HepG2 (cell line): ENCODE measurements around the gene SECISBP2L. TPM values are rescaled to one million over a fixed set of nuclear protein-coding genes. Genes with fewer than 3 reads are reported as not detected.

Experiments
- ATAC-seq: fragments of 200-7000 bp; cut with Tn5 transposase; 3 replicates; pipeline ENCODE4 v1.9.1; 2020; ENCODE audit warnings: mild to moderate bottlenecking, moderate library complexity
- BruUV-seq: library from RNA; stranded (reverse); fragments of 400-500 nt; replicated peaks from 2 replicates; lab custom pipeline; 2021; lab: Mats Ljungman, UMichigan
- CTCF ChIA-PET: fragments of 300-600 bp; formaldehyde crosslinking; extraction: SDS; loops from one replicate; lab custom pipeline; 2021; ENCODE audit warnings: low total read pairs, inconsistent platforms, low intra/inter-chr PET ratio; lab: Yijun Ruan, JAX
- POLR2A ChIA-PET: fragments of 350-600 bp; sonication (Branson Sonifier 250); formaldehyde crosslinking; loops from one replicate; lab custom pipeline; 2020; ENCODE audit warnings: antibody characterized with exemption, inconsistent platforms; lab: Yijun Ruan, JAX
- DNase-seq: peaks from one replicate; pipeline ENCODE4 v3.0.0-alpha.2; 2015; ENCODE audit warnings: low spot score
- FAIRE-seq: peaks from 3 replicates; lab custom pipeline; 2011; peaks lifted over from hg19 to GRCh38; lab: Jason Lieb, UNC
- H2AFZ ChIP-seq: one replicate; pipeline ENCODE4 v1.6.1; 2011; ENCODE audit warnings: low read length, inconsistent platforms
- H3K27ac ChIP-seq: fragments of 300-600 bp; 3 replicates; pipeline ENCODE4 v1.8.0; 2011; ENCODE audit warnings: mixed run types, mild to moderate bottlenecking, mixed read lengths, low read length, inconsistent platforms; ENCODE audit not compliant: insufficient read depth; ENCODE audit errors: extremely low read length
- H3K27me3 ChIP-seq, 2 experiments: fragments of 200-600 bp in 1 of 2; 2 replicates in 1 of 2; 3 replicates in 1 of 2; pipeline versions ENCODE4 v1.6.0 to v1.8.0; 2011; ENCODE audit warnings: low read length in 2 of 2, mild to moderate bottlenecking in 2 of 2, moderate library complexity in 2 of 2, inconsistent platforms in 1 of 2; ENCODE audit not compliant: insufficient read depth in 2 of 2, control insufficient read depth in 1 of 2
- H3K36me3 ChIP-seq, 2 experiments: fragments of 200-600 bp in 1 of 2; replicated peaks in 1 of 2; 2 replicates in 1 of 2; 3 replicates in 1 of 2; pipeline versions ENCODE4 v1.5.1 to v1.8.0; 2011; ENCODE audit warnings: low read length in 2 of 2, inconsistent platforms in 1 of 2; ENCODE audit not compliant: insufficient read depth in 2 of 2, control insufficient read depth in 1 of 2
- H3K4me1 ChIP-seq: 2 replicates; pipeline ENCODE4 v1.5.1; 2012; ENCODE audit warnings: low read length, inconsistent platforms; ENCODE audit not compliant: insufficient read depth
- H3K4me2 ChIP-seq: 2 replicates; pipeline ENCODE4 v1.6.0; 2011; ENCODE audit warnings: low read depth, low read length, inconsistent platforms
- H3K4me3 ChIP-seq, 3 experiments: fragments of 200-600 bp in 1 of 3; sonication (generic), shearing (Covaris generic) in 1 of 3; replicated peaks in 1 of 3; 2 replicates each; pipeline ENCODE4 v1.5.1; 2011 to 2016; ENCODE audit warnings: low read length in 3 of 3, inconsistent platforms in 2 of 3, low read depth in 2 of 3, mild to moderate bottlenecking in 2 of 3, control low read depth in 1 of 3, mixed read lengths in 1 of 3; ENCODE audit not compliant: insufficient read depth in 1 of 3
- H3K79me2 ChIP-seq: one replicate; pipeline ENCODE4 v1.6.1; 2011; ENCODE audit warnings: low read length, inconsistent platforms; ENCODE audit not compliant: insufficient read depth
- H3K9ac ChIP-seq: 2 replicates; pipeline ENCODE4 v1.6.0; 2011; ENCODE audit warnings: mild to moderate bottlenecking, low read depth, low read length, inconsistent platforms; ENCODE audit not compliant: insufficient read depth
- H3K9me3 ChIP-seq: 2 replicates; pipeline ENCODE4 v1.5.1; 2012; ENCODE audit warnings: mild to moderate bottlenecking, low read length
- H4K20me1 ChIP-seq: 2 replicates; pipeline ENCODE4 v1.6.0; 2011; ENCODE audit warnings: inconsistent platforms, mild to moderate bottlenecking, low read length, moderate library complexity; ENCODE audit not compliant: insufficient read depth
- CC2D1A ChIP-seq: sonication (generic); formaldehyde crosslinking; IDR thresholded peaks from 2 replicates; pipeline ENCODE4 v1.8.1; 2023; ENCODE audit warnings: mild to moderate bottlenecking, missing genetic modification reagents
- FOSL1 ChIP-seq: sonication (generic); formaldehyde crosslinking; IDR thresholded peaks from 2 replicates; pipeline ENCODE4 v1.9.0; 2021; ENCODE audit warnings: missing genetic modification reagents, borderline replicate concordance
- MATR3 ChIP-seq: sonication (generic); formaldehyde crosslinking; IDR thresholded peaks from 2 replicates; pipeline ENCODE4 v1.4.0; 2020; ENCODE audit warnings: missing genetic modification reagents
- SPEN ChIP-seq: sonication (generic); formaldehyde crosslinking; IDR thresholded peaks from 2 replicates; pipeline ENCODE4 v1.5.1; 2020; ENCODE audit warnings: low read depth, mild to moderate bottlenecking, missing genetic modification reagents
- THAP11 ChIP-seq: IDR thresholded peaks from 2 replicates; pipeline ENCODE4 v1.6.1; 2016; ENCODE audit warnings: missing biosample characterization, missing genetic modification reagents
- ZNF180 ChIP-seq: sonication (generic); formaldehyde crosslinking; IDR thresholded peaks from 2 replicates; pipeline ENCODE4 v1.4.0; 2020; ENCODE audit warnings: low read depth, missing genetic modification reagents, borderline replicate concordance
- ZNF558 ChIP-seq: sonication (generic); formaldehyde crosslinking; IDR thresholded peaks from 2 replicates; pipeline ENCODE4 v1.9.0; 2022; ENCODE audit warnings: mild to moderate bottlenecking, missing genetic modification reagents, borderline replicate concordance
- ZNF713 ChIP-seq: sonication (generic); formaldehyde crosslinking; IDR thresholded peaks from 2 replicates; pipeline ENCODE4 v1.4.0; 2020; ENCODE audit warnings: mild to moderate bottlenecking, missing genetic modification reagents
- ZNF841 ChIP-seq: sonication (generic); formaldehyde crosslinking; IDR thresholded peaks from 2 replicates; pipeline ENCODE4 v1.8.1; 2023; ENCODE audit warnings: missing genetic modification reagents, borderline replicate concordance
- WGBS: methylation state at CpG from one replicate; pipeline ENCODE4 v1.1.6; 2017; ENCODE audit warnings: low lambda C conversion rate; 5-methylcytosine and 5-hydroxymethylcytosine counted together
- in situ Hi-C: cut with HindIII; loops from 2 replicates; pipeline ENCODE4 v1.10.0; 2017; ENCODE audit warnings: low pct_unique_long_range_greater_than_20kb; ENCODE audit not compliant: extremely low pct_ligation_motif_present
- intact Hi-C: fragments of 100-400 bp; cut with micrococcal nuclease; formaldehyde crosslinking; loops from one replicate; pipeline ENCODE4 v1.10.0; 2022; ENCODE audit not compliant: unreplicated experiment
- polyA plus RNA-seq, 8 experiments: library from polyadenylated mRNA; depleted of rRNA in 3 of 8; stranded (reverse) in 7 of 8; unstranded in 1 of 8; fragments of >200 nt; fragmentation: Illumina TruSeq in 4 of 8; extraction: Trizol in 4 of 8; gene quantifications; 2 replicates each; pipeline versions ENCODE4 v1.2.1 to v1.2.3, GENCODE V29; 2011 to 2016; ENCODE audit warnings: low read depth in 4 of 8, missing spikeins in 1 of 8, mixed read lengths in 1 of 8; ENCODE audit not compliant: insufficient read depth in 1 of 8
- total RNA-seq, 5 experiments: library from RNA; depleted of rRNA; stranded (reverse); fragments of >200 nt; fragmentation: Illumina TruSeq; extraction: Trizol; gene quantifications; 2 replicates each; pipeline ENCODE4 v1.2.3, GENCODE V29; 2016; ENCODE audit warnings: low read depth in 1 of 5
- TF ChIP-seq, protein P1 (sequence below): sonication (generic); formaldehyde crosslinking; IDR thresholded peaks from 2 replicates; pipeline ENCODE4 v1.5.0; 2020; ENCODE audit warnings: mild to moderate bottlenecking, missing genetic modification reagents, borderline replicate concordance
- TF ChIP-seq, protein P2 (sequence below): sonication (generic); formaldehyde crosslinking; IDR thresholded peaks from 2 replicates; pipeline ENCODE4 v1.5.1; 2020; ENCODE audit warnings: missing genetic modification reagents, mild to moderate bottlenecking, borderline replicate concordance
- TF ChIP-seq, protein P3 (sequence below): sonication (generic); formaldehyde crosslinking; IDR thresholded peaks from 2 replicates; pipeline ENCODE4 v1.4.0; 2020; ENCODE audit warnings: missing genetic modification reagents
- TF ChIP-seq, protein P4 (sequence below): sonication (generic); formaldehyde crosslinking; IDR thresholded peaks from 2 replicates; pipeline ENCODE4 v1.8.1; 2023; ENCODE audit warnings: mild to moderate bottlenecking, missing genetic modification reagents
- TF ChIP-seq, protein P5 (sequence below): sonication (generic); formaldehyde crosslinking; IDR thresholded peaks from 2 replicates; pipeline ENCODE4; 2020; ENCODE audit warnings: missing genetic modification reagents, mild to moderate bottlenecking, borderline replicate concordance

Gene SECISBP2L
- total and polyA plus RNA-seq, 2 of the 13 experiments (the other 11 are each of a cell fraction or from before 2014, with no cell fraction given) = 13.9 to 15.6 TPM

DNA sequence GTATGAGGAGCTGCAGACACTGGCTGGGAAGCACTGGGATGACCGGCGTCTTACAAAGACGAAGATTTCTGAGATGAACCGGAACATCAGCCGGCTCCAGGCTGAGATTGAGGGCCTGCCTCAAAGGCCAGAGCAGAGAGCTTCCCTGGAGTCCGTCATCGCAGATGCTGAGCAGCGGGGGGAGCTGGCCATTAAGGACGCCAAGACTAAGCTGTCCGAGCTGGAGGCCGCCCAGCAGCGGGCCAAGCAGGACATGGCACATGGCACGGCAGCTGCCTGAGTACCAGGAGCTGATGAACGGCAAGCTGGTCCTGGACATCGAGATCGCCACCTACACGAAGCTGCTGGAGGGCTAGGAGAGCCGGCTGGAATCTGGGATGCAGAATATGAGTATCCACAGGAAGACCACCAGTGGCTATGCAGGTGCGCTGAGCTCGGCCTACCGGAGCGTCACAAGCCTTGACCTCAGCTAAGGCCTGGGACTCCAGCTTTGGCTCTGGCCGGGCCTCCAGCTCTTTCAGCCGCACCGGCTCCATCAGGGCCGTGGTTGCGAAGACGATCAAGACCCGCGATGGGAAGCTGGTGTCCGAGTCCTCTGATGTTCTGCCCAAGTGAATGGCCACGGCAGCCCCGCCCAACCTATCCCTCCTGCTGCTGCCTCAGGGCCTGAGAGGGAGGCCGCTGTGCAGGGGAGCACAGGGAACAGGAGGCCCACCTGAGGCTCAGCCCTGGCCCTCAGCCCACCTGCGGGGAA is 73.3 kb downstream of the SECISBP2L start:
- H2AFZ ChIP-seq = no peak overlapping the region
- ChIA-PET POLR2A (no interaction called here), CTCF (no interaction called here)
- no peak overlapping the region for H3K27ac ChIP-seq
- no peak overlapping the region for H3K4me2 ChIP-seq
- H3K9me3 ChIP-seq = no peaks in the 10 kb centered on the region
- in situ Hi-C loops (no loop called here), intact Hi-C loops (no loop called here)
- H3K4me3 ChIP-seq = no peak overlapping the region
- H3K9ac ChIP-seq = no peak overlapping the region
- WGBS = 60% methylated on average over 11 of the region's 35 CpGs
- H3K79me2 ChIP-seq = no peaks in the 10 kb centered on the region
- ATAC-seq (no peak), FAIRE-seq (no peak), DNase-seq (no peak)
- H4K20me1 ChIP-seq = no peaks in the 10 kb centered on the region
- BruUV-seq = no TSS peak
- H3K36me3 ChIP-seq = no peaks in the 10 kb centered on the region
- H3K27me3 ChIP-seq = peaks cover 0 to 3% of the 10 kb centered on the region in 2 experiments; a peak in 3 of 5 replicates
- H3K4me1 ChIP-seq = peaks cover 18% of the 10 kb centered on the region
- no peak for TF ChIP-seq THAP11
- no peak for TF ChIP-seq CC2D1A (CRISPR knock-in tag)
- no peak for TF ChIP-seq ZNF180 (CRISPR knock-in tag)
- TF ChIP-seq, protein P1, sequence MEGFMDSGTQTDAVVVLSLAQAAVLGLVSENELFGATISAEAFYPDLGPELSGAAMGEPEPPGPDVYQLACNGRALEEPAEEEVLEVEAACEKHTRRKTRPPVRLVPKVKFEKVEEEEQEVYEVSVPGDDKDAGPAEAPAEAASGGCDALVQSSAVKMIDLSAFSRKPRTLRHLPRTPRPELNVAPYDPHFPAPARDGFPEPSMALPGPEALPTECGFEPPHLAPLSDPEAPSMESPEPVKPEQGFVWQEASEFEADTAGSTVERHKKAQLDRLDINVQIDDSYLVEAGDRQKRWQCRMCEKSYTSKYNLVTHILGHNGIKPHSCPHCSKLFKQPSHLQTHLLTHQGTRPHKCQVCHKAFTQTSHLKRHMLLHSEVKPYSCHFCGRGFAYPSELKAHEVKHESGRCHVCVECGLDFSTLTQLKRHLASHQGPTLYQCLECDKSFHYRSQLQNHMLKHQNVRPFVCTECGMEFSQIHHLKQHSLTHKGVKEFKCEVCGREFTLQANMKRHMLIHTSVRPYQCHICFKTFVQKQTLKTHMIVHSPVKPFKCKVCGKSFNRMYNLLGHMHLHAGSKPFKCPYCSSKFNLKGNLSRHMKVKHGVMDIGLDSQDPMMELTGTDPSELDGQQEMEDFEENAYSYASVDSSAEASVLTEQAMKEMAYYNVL (CRISPR knock-in tag) = no peak
- no peak for TF ChIP-seq ZNF558 (CRISPR knock-in tag)
- TF ChIP-seq, protein P2, sequence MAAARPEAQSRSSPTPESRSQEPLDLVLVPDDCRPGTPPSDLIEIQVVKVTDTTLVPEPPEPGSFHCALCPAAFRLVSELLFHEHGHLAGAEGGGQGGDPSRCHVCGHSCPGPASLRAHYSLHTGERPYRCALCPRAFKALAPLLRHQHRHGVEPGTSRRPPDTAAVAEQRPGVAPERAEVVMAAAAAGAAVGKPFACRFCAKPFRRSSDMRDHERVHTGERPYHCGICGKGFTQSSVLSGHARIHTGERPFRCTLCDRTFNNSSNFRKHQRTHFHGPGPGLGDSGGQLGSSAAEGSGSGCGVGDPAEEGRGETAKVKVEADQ (CRISPR knock-in tag) = no peak
- TF ChIP-seq, protein P3, sequence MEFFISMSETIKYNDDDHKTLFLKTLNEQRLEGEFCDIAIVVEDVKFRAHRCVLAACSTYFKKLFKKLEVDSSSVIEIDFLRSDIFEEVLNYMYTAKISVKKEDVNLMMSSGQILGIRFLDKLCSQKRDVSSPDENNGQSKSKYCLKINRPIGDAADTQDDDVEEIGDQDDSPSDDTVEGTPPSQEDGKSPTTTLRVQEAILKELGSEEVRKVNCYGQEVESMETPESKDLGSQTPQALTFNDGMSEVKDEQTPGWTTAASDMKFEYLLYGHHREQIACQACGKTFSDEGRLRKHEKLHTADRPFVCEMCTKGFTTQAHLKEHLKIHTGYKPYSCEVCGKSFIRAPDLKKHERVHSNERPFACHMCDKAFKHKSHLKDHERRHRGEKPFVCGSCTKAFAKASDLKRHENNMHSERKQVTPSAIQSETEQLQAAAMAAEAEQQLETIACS = no peak
- TF ChIP-seq, protein P4, sequence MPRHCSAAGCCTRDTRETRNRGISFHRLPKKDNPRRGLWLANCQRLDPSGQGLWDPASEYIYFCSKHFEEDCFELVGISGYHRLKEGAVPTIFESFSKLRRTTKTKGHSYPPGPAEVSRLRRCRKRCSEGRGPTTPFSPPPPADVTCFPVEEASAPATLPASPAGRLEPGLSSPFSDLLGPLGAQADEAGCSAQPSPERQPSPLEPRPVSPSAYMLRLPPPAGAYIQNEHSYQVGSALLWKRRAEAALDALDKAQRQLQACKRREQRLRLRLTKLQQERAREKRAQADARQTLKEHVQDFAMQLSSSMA = no peak
- no peak for TF ChIP-seq FOSL1 (CRISPR knock-in tag)
- no peak for TF ChIP-seq ZNF841 (CRISPR knock-in tag)
- TF ChIP-seq, protein P5, sequence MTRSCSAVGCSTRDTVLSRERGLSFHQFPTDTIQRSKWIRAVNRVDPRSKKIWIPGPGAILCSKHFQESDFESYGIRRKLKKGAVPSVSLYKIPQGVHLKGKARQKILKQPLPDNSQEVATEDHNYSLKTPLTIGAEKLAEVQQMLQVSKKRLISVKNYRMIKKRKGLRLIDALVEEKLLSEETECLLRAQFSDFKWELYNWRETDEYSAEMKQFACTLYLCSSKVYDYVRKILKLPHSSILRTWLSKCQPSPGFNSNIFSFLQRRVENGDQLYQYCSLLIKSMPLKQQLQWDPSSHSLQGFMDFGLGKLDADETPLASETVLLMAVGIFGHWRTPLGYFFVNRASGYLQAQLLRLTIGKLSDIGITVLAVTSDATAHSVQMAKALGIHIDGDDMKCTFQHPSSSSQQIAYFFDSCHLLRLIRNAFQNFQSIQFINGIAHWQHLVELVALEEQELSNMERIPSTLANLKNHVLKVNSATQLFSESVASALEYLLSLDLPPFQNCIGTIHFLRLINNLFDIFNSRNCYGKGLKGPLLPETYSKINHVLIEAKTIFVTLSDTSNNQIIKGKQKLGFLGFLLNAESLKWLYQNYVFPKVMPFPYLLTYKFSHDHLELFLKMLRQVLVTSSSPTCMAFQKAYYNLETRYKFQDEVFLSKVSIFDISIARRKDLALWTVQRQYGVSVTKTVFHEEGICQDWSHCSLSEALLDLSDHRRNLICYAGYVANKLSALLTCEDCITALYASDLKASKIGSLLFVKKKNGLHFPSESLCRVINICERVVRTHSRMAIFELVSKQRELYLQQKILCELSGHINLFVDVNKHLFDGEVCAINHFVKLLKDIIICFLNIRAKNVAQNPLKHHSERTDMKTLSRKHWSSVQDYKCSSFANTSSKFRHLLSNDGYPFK (CRISPR knock-in tag) = no peak
- TF ChIP-seq MATR3 (CRISPR knock-in tag) = no peak
- TF ChIP-seq SPEN (CRISPR knock-in tag) = no peak
- no peak for TF ChIP-seq ZNF713
